Thoracic aorta (tissue), 2 donors: Measurements from ENCODE around the gene KCP. TPM values are rescaled to one million over a fixed set of nuclear protein-coding genes. Genes with fewer than 3 reads are reported as not detected.
A peak's percentile ranks its signal among the peaks of the same experiment; 100 is the strongest.

ENCODE experiments used
- ATAC-seq: fragments of 150-250 bp; one replicate; pipeline ENCODE4 v1.8.0; 2017; ENCODE audit warnings: low read depth; ENCODE audit not compliant: insufficient number of reproducible peaks, low FRiP score
- DNase-seq: peaks from one replicate; pipeline ENCODE4 v3.0.0-alpha.2; 2020; ENCODE audit warnings: low spot score
- H3K27ac ChIP-seq, 2 donors: fragments of 200-600 bp; sonication (generic); 1 replicate in 1 of 2; 2 replicates in 1 of 2; pipeline ENCODE4 v1.5.1; 2016; ENCODE audit warnings: mild to moderate bottlenecking in 2 of 2, moderate library complexity in 2 of 2
- H3K27me3 ChIP-seq: fragments of 200-600 bp; sonication (generic); replicated peaks from 2 replicates; pipeline ENCODE4 v1.6.0; 2016; ENCODE audit warnings: mild to moderate bottlenecking; ENCODE audit not compliant: insufficient read depth
- H3K36me3 ChIP-seq: fragments of 200-600 bp; sonication (generic); one replicate; pipeline ENCODE4 v1.5.1; 2016
- H3K4me1 ChIP-seq, 2 donors: fragments of 200-600 bp; sonication (generic); 1 replicate in 1 of 2; 2 replicates in 1 of 2; pipeline versions ENCODE4 v1.5.1 to v1.6.0; 2016; ENCODE audit warnings: low read depth in 2 of 2, mild to moderate bottlenecking in 1 of 2; ENCODE audit not compliant: control insufficient read depth in 1 of 2
- H3K4me3 ChIP-seq: fragments of 200-600 bp; sonication (generic); 2 replicates; pipeline ENCODE4 v1.5.1; 2016; ENCODE audit warnings: mild to moderate bottlenecking
- H3K9me3 ChIP-seq: fragments of 200-600 bp; sonication (generic); 2 replicates; pipeline ENCODE4 v1.5.1; 2016
- CTCF ChIP-seq: fragments of 200-600 bp; sonication (generic); IDR thresholded peaks from one replicate; pipeline ENCODE4 v1.5.1; 2019; ENCODE audit warnings: antibody characterized with exemption
- total RNA-seq, 2 donors: library from RNA; depleted of rRNA; stranded (reverse); fragments of >200 nt; gene quantifications; one replicate each; pipeline versions ENCODE4 v1.1.0 to v1.2.3, GENCODE V29; 2016

The KCP gene
- 1 to 10 TPM in 1 of 2 donors, under 1 TPM in 1; 0.81 to 2.0 TPM for total RNA-seq

DNA sequence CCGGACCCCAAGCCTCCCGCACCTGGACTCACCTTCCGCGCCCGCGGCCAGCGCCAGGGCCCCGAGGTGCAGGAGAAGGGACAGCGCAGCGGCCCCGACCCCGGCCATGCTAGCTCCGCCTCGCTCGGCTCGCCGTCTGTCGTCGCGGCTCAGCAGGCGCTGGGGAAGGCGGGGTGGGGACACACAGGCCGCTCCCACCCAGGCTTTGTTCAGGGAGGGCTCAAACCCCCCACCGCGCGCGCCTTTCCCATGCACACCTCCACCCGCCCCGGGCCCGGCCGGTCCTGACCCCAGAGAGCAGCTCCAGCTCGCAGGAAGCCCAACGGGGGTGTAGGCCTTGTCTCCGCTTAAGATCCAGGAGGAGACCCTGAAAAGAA is at the start of gene KCP:
TSS of gene KCP (minus strand) at position 141 of the 377 bp plus-strand sequence. CDS start at position 108, 33 bp downstream.
- peaks cover 4 to 18% of the 10 kb centered on the region in 2 donors for H3K4me1 ChIP-seq
- TF ChIP-seq CTCF: no peak
- H3K27ac ChIP-seq: no peak within 1 kb of the TSS
- H3K27me3 ChIP-seq: no peaks in the 10 kb centered on the region
- no peak for DNase-seq
- ATAC-seq: no peak
- no peaks in the 10 kb centered on the region for H3K9me3 ChIP-seq
- H3K4me3 ChIP-seq: peak within 1 kb of the TSS; percentile 63
- H3K36me3 ChIP-seq: no peaks in the 10 kb centered on the region

- Histone ChIP-seq H3K36me3 (peaks cover 16% of the 10 kb centered on the region), H3K4me1 (no peaks in the 10 kb centered on the region), H3K4me3 (no peak overlapping the region), H3K9me3 (no peaks in the 10 kb centered on the region), H3K27me3 (no peaks in the 10 kb centered on the region), H3K27ac (no peak overlapping the region)
- DNase-seq: no peak
- no peak for TF ChIP-seq CTCF
- ATAC-seq: no peak
Observed at GRCh38 chr7:128959296-128959695, 48.8 kb upstream of the KCP start.

- peaks cover 16% of the 10 kb centered on the region for H3K36me3 ChIP-seq
- no peak for ATAC-seq
- no peaks in the 10 kb centered on the region for H3K27me3 ChIP-seq
- no peak for DNase-seq
- no peak overlapping the region for H3K27ac ChIP-seq
- H3K4me1 ChIP-seq: no peaks in the 10 kb centered on the region
- no peak overlapping the region for H3K4me3 ChIP-seq
- TF ChIP-seq CTCF: no peak
- no peaks in the 10 kb centered on the region for H3K9me3 ChIP-seq
Observed at GRCh38 chr7:128955981-128956380, 45.5 kb upstream of the KCP start.

DNA sequence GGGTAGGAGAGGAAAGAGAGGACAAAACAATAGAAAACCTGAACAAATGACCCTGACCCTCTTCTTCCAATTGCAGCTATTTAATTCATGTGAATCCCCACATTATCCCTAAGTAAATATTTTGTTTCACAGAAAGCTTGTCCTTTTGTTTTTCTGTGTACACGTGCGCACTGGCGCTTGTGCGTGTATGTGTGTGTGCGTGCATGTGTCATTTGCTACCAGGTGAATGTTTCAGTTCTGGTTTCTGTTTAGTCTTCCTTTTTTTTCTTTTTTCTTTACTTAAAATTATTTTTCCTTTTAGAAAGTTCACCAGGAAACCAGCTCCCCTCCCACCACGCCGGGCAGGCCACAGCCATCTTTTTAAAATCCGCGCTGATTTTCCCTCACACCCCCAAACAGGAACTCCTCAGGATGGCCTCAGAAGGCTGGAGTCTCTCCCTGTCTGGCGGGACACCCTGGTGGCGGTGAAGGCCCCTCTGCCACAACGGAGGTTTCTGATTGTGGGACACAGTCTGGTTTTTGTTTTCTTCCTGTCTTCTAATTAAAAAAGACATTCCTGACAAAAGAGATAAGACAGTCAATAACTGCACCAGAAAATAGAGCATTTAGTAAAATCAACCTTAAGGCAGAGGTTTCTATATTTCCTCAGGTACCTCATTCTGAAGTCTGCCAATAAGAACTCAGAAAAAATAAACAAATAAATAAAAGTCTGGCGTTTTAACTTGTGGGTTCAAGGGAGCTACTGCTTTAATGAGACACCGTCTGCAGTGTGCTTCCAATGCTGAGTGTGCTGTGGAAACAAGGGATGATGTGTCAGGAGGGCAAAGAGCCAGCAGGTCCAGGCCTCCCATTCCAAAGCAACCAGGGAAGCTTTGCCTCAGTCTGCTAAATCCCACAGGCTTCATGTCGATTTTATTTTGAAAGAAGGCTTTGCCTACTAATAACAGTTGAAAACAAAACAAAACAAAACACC is 44.6 kb upstream of the KCP start:
- H3K9me3 ChIP-seq: no peaks in the 10 kb centered on the region
- no peak for TF ChIP-seq CTCF
- peaks cover 16% of the 10 kb centered on the region for H3K36me3 ChIP-seq
- H3K4me3 ChIP-seq: no peak overlapping the region
- H3K4me1 ChIP-seq: no peaks in the 10 kb centered on the region
- no peak for DNase-seq
- ATAC-seq: no peak
- H3K27me3 ChIP-seq: no peaks in the 10 kb centered on the region
- no peak overlapping the region for H3K27ac ChIP-seq

- DNase-seq: no peak
- Histone ChIP-seq H3K4me3 (no peak overlapping the region), H3K27ac (no peak overlapping the region), H3K36me3 (peaks cover 6% of the 10 kb centered on the region), H3K9me3 (no peaks in the 10 kb centered on the region), H3K27me3 (no peaks in the 10 kb centered on the region), H3K4me1 (no peaks in the 10 kb centered on the region)
- ATAC-seq: no peak
- no peak for TF ChIP-seq CTCF
Observed at GRCh38 chr7:128954150-128954549, 43.6 kb upstream of the KCP start.
